CD14-positive monocyte (primary cell): Measurements from ENCODE around the gene STK38. TPM values are rescaled to one million over a fixed set of nuclear protein-coding genes. Genes with fewer than 3 reads are reported as not detected.

Source experiments
- DNase-seq, 3 donors: peaks; one replicate each; pipeline ENCODE4 v3.0.0-alpha.2; 2011 to 2022
- H2AFZ ChIP-seq: 2 replicates; pipeline ENCODE4 v1.6.0; 2012; ENCODE audit warnings: mild to moderate bottlenecking, low read depth, low read length, inconsistent platforms; ENCODE audit not compliant: insufficient read depth, poor library complexity, severe bottlenecking
- H3K27ac ChIP-seq, 2 donors: 1 replicate in 1 of 2; 2 replicates in 1 of 2; pipeline ENCODE4 v1.5.1; 2012 to 2013; ENCODE audit warnings: low read length in 2 of 2, control low read depth in 1 of 2, inconsistent platforms in 1 of 2, low read depth in 1 of 2, mild to moderate bottlenecking in 1 of 2
- H3K27me3 ChIP-seq, 2 donors: one replicate each; pipeline versions ENCODE4 v1.6.0 to v1.6.1; 2011 to 2013; ENCODE audit warnings: low read length in 2 of 2; ENCODE audit not compliant: control insufficient read depth in 2 of 2, insufficient read depth in 2 of 2
- H3K36me3 ChIP-seq, 2 donors: replicated peaks in 1 of 2; 1 replicate in 1 of 2; 2 replicates in 1 of 2; pipeline versions ENCODE4 v1.5.1 to v1.6.1; 2012 to 2013; ENCODE audit warnings: low read length in 2 of 2, control low read depth in 1 of 2, inconsistent platforms in 1 of 2, mild to moderate bottlenecking in 1 of 2; ENCODE audit not compliant: insufficient read depth in 2 of 2, control insufficient read depth in 1 of 2
- H3K4me1 ChIP-seq, 2 donors: 1 replicate in 1 of 2; 2 replicates in 1 of 2; pipeline versions ENCODE4 v1.5.1 to v1.6.1; 2012 to 2013; ENCODE audit warnings: low read length in 2 of 2, control low read depth in 1 of 2, inconsistent platforms in 1 of 2, mild to moderate bottlenecking in 1 of 2, moderate library complexity in 1 of 2; ENCODE audit not compliant: insufficient read depth in 2 of 2, control insufficient read depth in 1 of 2
- H3K4me2 ChIP-seq: replicated peaks from 2 replicates; pipeline ENCODE3; 2012; ENCODE audit warnings: low read length, moderate library complexity, mild to moderate bottlenecking; ENCODE audit not compliant: poor library complexity, severe bottlenecking; ENCODE audit errors: extremely low read depth
- H3K4me3 ChIP-seq, 3 experiments: fragments of 200-600 bp in 1 of 3; sonication (generic) in 1 of 3; replicated peaks in 1 of 3; 1 replicate in 2 of 3; 2 replicates in 1 of 3; pipeline ENCODE4 v1.5.1; 2011 to 2013; ENCODE audit warnings: low read length in 3 of 3, mild to moderate bottlenecking in 3 of 3, control low read depth in 2 of 3, low read depth in 2 of 3, inconsistent platforms in 1 of 3, moderate library complexity in 1 of 3
- H3K79me2 ChIP-seq: 2 replicates; pipeline ENCODE4 v1.6.0; 2012; ENCODE audit warnings: mild to moderate bottlenecking, control low read depth, inconsistent platforms, low read length, moderate library complexity; ENCODE audit not compliant: insufficient read depth
- H3K9ac ChIP-seq: 2 replicates; pipeline ENCODE4 v1.6.0; 2017; ENCODE audit warnings: low read length, mild to moderate bottlenecking; ENCODE audit not compliant: insufficient read depth, poor library complexity, severe bottlenecking
- H3K9me3 ChIP-seq, 2 donors: replicated peaks in 1 of 2; 1 replicate in 1 of 2; 2 replicates in 1 of 2; pipeline versions ENCODE4 v1.5.1 to v1.6.1; 2012 to 2013; ENCODE audit warnings: low read length in 2 of 2, control low read depth in 1 of 2; ENCODE audit not compliant: control insufficient read depth in 1 of 2, insufficient read depth in 1 of 2
- H4K20me1 ChIP-seq: 2 replicates; pipeline ENCODE4 v1.6.0; 2012; ENCODE audit warnings: mild to moderate bottlenecking, low read length, control low read depth, moderate library complexity; ENCODE audit not compliant: insufficient read depth
- H3K27ac Mint-ChIP-seq, 7 donors: one replicate each; pipeline ENCODE4 v1.8.0; 2020; ENCODE audit warnings: mild to moderate bottlenecking in 7 of 7, mixed read lengths in 7 of 7, moderate library complexity in 6 of 7, inconsistent platforms in 2 of 7
- H3K27me3 Mint-ChIP-seq, 3 donors: one replicate each; pipeline ENCODE4 v1.8.0; 2021 to 2022; ENCODE audit warnings: low read depth in 3 of 3, mild to moderate bottlenecking in 3 of 3, mixed read lengths in 3 of 3, moderate library complexity in 3 of 3, inconsistent platforms in 1 of 3
- H3K36me3 Mint-ChIP-seq, 2 donors: one replicate each; pipeline ENCODE4 v1.8.0; 2020; ENCODE audit warnings: mixed read lengths in 2 of 2, inconsistent platforms in 1 of 2, mild to moderate bottlenecking in 1 of 2
- H3K4me1 Mint-ChIP-seq: one replicate; pipeline ENCODE4 v1.8.0; 2020; ENCODE audit warnings: mild to moderate bottlenecking, mixed read lengths
- H3K4me3 Mint-ChIP-seq, 2 donors: one replicate each; pipeline ENCODE4 v1.8.0; 2020; ENCODE audit warnings: mild to moderate bottlenecking in 2 of 2, mixed read lengths in 2 of 2, moderate library complexity in 1 of 2
- H3K9me3 Mint-ChIP-seq, 7 donors: one replicate each; pipeline ENCODE4 v1.8.0; 2020 to 2022; ENCODE audit warnings: mixed read lengths in 7 of 7, mild to moderate bottlenecking in 6 of 7, moderate library complexity in 6 of 7, inconsistent platforms in 2 of 7
- WGBS: methylation state at CpG from one replicate; pipeline ENCODE4 v1.1.5; 2013; ENCODE audit warnings: missing lambda C conversion rate; ENCODE audit not compliant: insufficient coverage; 5-methylcytosine and 5-hydroxymethylcytosine counted together
- intact Hi-C, 2 donors: fragments of 100-400 bp; cut with micrococcal nuclease; formaldehyde crosslinking; loops; one replicate each; pipeline versions ENCODE4 v1.15.0 to v1.15.1; 2023
- polyA plus RNA-seq, 3 donors: library from polyadenylated mRNA; depleted of rRNA in 1 of 3; unstranded in 2 of 3; stranded (reverse) in 1 of 3; fragments of 300-500 nt in 2 of 3; fragments of >200 nt in 1 of 3; fragmentation: Illumina TruSeq in 2 of 3; gene quantifications; 1 replicate in 2 of 3; 2 replicates in 1 of 3; pipeline ENCODE4 v1.2.3, GENCODE V29; 2012 to 2021
- TF ChIP-seq, protein P1 (sequence below): fragments of 200-600 bp; IDR thresholded peaks from one replicate; pipeline ENCODE4 v1.8.0; 2022; ENCODE audit warnings: antibody characterized with exemption, mild to moderate bottlenecking

Gene STK38
- polyA plus RNA-seq, 3 donors = 57.1 to 95.7 (median 58.4) TPM

DNA sequence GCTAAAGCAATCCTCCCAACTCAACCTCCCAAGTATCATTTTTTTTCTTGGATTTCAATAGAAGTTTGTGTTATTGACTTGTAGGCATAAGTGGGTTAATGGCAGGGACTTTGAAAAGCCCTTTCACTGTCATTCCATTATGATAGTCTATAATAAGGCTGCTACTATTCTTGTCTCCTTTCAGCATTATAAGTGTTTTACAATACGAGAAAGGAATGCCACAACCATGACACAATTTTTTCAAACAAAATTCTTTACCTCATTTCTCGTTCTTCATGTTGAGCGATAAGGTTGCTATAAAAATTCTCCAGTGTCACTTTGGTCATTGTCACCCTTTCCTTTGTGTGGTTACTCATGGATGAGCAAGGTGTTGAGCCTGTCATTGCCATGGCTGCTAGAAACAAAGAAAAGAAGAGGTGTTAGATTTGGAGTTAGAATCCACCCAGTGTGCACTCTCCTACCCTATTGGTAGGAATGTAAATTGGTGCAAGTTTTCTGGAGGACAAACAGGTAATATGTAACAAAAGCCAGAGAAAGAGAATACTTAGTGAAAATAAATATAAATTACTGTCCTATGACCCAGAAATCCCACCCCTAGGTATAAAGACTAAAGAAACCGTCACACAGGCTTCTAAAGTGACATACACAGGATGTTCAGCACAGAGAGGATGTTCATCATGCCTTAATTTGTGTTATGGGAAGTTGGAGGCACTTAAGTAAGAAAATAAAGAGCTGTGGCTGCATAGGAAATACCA is 7.3 kb downstream of the STK38 start:
- DNase-seq = no peak
- peaks cover 59 to 69% of the 10 kb centered on the region in 2 donors for H3K36me3 ChIP-seq
- peaks cover 88% of the 10 kb centered on the region for H4K20me1 ChIP-seq
- H3K4me1 ChIP-seq = peaks cover 21 to 36% of the 10 kb centered on the region in 2 donors
- no peak overlapping the region for H3K9ac ChIP-seq
- WGBS = 100% methylated on average over 1 of the region's 4 CpGs
- Mint-ChIP-seq H3K9me3 (no peaks in the 10 kb centered on the region), H3K4me1 (peaks cover 42% of the 10 kb centered on the region), H3K4me3 (no peak overlapping the region), H3K36me3 (peaks cover 54 to 77% of the 10 kb centered on the region in 2 donors), H3K27me3 (no peaks in the 10 kb centered on the region), H3K27ac (peak overlapping the region in 2 of 7 donors; percentile 22 to 23)
- intact Hi-C loops = loop anchor here (5.0 to 10.0 kb wide), 2 partner anchors 37 to 95 kb away; partner anchors contain the start of genes KCTD20 (in 1 of the 2) and PXT1 (in 1 of the 2)
- H3K79me2 ChIP-seq = peaks cover 100% of the 10 kb centered on the region
- no peak overlapping the region for H3K27ac ChIP-seq
- H3K27me3 ChIP-seq = no peaks in the 10 kb centered on the region
- H3K4me2 ChIP-seq = no peak overlapping the region
- H2AFZ ChIP-seq = no peak overlapping the region
- no peak overlapping the region for H3K4me3 ChIP-seq
- TF ChIP-seq, protein P1, sequence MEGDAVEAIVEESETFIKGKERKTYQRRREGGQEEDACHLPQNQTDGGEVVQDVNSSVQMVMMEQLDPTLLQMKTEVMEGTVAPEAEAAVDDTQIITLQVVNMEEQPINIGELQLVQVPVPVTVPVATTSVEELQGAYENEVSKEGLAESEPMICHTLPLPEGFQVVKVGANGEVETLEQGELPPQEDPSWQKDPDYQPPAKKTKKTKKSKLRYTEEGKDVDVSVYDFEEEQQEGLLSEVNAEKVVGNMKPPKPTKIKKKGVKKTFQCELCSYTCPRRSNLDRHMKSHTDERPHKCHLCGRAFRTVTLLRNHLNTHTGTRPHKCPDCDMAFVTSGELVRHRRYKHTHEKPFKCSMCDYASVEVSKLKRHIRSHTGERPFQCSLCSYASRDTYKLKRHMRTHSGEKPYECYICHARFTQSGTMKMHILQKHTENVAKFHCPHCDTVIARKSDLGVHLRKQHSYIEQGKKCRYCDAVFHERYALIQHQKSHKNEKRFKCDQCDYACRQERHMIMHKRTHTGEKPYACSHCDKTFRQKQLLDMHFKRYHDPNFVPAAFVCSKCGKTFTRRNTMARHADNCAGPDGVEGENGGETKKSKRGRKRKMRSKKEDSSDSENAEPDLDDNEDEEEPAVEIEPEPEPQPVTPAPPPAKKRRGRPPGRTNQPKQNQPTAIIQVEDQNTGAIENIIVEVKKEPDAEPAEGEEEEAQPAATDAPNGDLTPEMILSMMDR = no peak
- H3K9me3 ChIP-seq = no peaks in the 10 kb centered on the region

DNA sequence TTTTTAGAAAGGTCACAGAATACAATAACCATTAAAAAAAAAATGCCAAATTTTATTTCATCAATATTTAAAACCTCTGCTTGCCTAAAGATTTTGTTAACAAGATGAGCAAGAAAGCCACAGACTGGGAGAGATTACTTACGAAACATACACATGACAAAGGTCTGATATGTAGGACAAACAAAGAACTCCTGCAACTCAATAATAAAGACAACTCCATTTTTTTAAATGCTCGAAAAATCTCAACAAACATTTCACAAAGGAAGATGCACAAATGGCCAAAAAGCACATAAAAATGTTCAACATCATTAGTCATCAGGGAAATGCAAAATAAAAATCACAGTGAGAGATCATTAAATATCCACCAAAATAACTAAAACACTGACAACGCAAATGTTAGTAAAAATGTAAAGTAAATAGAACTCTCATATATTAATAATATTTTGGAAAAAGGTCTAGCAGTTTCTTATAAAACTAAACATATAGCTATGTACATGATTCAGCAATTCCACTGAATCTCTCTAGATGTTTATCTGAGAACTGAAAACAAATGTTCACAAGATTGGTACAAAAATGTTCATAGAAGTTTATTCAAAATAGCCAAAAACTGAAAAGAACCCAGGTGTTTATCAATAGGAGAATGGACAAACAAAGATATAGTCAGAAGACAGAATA is 10.3 kb downstream of the STK38 start:
- H3K27me3 ChIP-seq = no peaks in the 10 kb centered on the region
- TF ChIP-seq, protein P1 = no peak
- no peak overlapping the region for H3K27ac ChIP-seq
- no peak overlapping the region for H3K4me2 ChIP-seq
- H3K36me3 ChIP-seq = peaks cover 84 to 99% of the 10 kb centered on the region in 2 donors
- H3K4me3 ChIP-seq = no peak overlapping the region
- no peaks in the 10 kb centered on the region for H3K27me3 Mint-ChIP-seq
- no peaks in the 10 kb centered on the region for H3K9me3 ChIP-seq
- peaks cover 22% of the 10 kb centered on the region for H3K4me1 Mint-ChIP-seq
- H3K79me2 ChIP-seq = peaks cover 100% of the 10 kb centered on the region
- H4K20me1 ChIP-seq = peaks cover 100% of the 10 kb centered on the region
- 60% methylated on average over 1 of the region's 3 CpGs for WGBS
- no peak overlapping the region for H2AFZ ChIP-seq
- intact Hi-C loops = no loop called here
- no peak for DNase-seq
- peaks cover 71 to 92% of the 10 kb centered on the region in 2 donors for H3K36me3 Mint-ChIP-seq
- no peak overlapping the region for H3K9ac ChIP-seq
- H3K4me1 ChIP-seq = peaks cover 4 to 7% of the 10 kb centered on the region in 2 donors
- no peak overlapping the region for H3K4me3 Mint-ChIP-seq
- H3K27ac Mint-ChIP-seq = peak overlapping the region in 2 of 7 donors; percentile 20 to 48
- H3K9me3 Mint-ChIP-seq = no peaks in the 10 kb centered on the region
